ENCODE measurements around the gene SPPL2A.

SPPL2A gene

DNA sequence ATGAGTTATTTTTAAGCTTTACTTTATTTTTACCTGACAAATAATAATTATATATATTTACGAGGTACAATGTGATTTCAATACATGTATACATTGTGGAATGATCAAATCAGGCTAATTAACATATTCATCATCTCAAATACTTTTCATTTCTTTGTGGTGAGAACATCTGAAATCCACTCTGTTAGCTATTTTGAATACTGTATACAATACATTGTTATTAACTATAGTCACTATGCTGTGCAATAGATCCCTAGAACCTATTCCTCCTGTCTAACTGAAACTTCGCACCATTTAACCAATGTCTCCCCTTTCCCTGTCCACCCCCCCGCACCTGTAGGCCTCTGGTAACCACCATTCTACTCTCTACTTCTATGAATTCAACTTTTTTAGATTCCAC lies 7.9 kb upstream of the SPPL2A start (continued):
- no peak for TF ChIP-seq ZNF8 (CRISPR knock-in tag; IDR thresholded peaks at IDR 0.05)
- no peak for TF ChIP-seq ZNF70 (CRISPR knock-in tag; IDR thresholded peaks at IDR 0.05)
- TF ChIP-seq CREB5 (CRISPR knock-in tag; IDR thresholded peaks at IDR 0.05; ENCODE audit: low read depth), result no peak

GRCh38 chr15:50767332-50767861 lies 1.9 kb upstream of the SPPL2A start:
- no peak for TF ChIP-seq ZNF565 (CRISPR knock-in tag; conservative IDR thresholded peaks at IDR 0.05; ENCODE audit: low read depth)
- TF ChIP-seq, protein P1, sequence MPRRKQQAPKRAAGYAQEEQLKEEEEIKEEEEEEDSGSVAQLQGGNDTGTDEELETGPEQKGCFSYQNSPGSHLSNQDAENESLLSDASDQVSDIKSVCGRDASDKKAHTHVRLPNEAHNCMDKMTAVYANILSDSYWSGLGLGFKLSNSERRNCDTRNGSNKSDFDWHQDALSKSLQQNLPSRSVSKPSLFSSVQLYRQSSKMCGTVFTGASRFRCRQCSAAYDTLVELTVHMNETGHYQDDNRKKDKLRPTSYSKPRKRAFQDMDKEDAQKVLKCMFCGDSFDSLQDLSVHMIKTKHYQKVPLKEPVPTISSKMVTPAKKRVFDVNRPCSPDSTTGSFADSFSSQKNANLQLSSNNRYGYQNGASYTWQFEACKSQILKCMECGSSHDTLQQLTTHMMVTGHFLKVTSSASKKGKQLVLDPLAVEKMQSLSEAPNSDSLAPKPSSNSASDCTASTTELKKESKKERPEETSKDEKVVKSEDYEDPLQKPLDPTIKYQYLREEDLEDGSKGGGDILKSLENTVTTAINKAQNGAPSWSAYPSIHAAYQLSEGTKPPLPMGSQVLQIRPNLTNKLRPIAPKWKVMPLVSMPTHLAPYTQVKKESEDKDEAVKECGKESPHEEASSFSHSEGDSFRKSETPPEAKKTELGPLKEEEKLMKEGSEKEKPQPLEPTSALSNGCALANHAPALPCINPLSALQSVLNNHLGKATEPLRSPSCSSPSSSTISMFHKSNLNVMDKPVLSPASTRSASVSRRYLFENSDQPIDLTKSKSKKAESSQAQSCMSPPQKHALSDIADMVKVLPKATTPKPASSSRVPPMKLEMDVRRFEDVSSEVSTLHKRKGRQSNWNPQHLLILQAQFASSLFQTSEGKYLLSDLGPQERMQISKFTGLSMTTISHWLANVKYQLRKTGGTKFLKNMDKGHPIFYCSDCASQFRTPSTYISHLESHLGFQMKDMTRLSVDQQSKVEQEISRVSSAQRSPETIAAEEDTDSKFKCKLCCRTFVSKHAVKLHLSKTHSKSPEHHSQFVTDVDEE (CRISPR knock-in tag; IDR thresholded peaks at IDR 0.05), result no peak
- TF ChIP-seq OSR1 (CRISPR knock-in tag; IDR thresholded peaks at IDR 0.05), result no peak
- TF ChIP-seq RARB (CRISPR knock-in tag; IDR thresholded peaks at IDR 0.05), result no peak
- TF ChIP-seq, protein P2, sequence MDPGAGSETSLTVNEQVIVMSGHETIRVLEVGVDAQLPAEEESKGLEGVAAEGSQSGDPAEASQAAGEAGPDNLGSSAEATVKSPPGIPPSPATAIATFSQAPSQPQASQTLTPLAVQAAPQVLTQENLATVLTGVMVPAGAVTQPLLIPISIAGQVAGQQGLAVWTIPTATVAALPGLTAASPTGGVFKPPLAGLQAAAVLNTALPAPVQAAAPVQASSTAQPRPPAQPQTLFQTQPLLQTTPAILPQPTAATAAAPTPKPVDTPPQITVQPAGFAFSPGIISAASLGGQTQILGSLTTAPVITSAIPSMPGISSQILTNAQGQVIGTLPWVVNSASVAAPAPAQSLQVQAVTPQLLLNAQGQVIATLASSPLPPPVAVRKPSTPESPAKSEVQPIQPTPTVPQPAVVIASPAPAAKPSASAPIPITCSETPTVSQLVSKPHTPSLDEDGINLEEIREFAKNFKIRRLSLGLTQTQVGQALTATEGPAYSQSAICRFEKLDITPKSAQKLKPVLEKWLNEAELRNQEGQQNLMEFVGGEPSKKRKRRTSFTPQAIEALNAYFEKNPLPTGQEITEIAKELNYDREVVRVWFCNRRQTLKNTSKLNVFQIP (CRISPR knock-in tag; IDR thresholded peaks at IDR 0.05; ENCODE audit: borderline replicate concordance, low read depth), result no peak
- TF ChIP-seq ZFP30 (CRISPR knock-in tag; IDR thresholded peaks at IDR 0.05), result no peak
- TF ChIP-seq ARNTL (CRISPR knock-in tag; IDR thresholded peaks at IDR 0.05; ENCODE audit: borderline replicate concordance, low read depth), result no peak
- TF ChIP-seq BACH2 (CRISPR knock-in tag; IDR thresholded peaks at IDR 0.05; ENCODE audit: borderline replicate concordance), result no peak
- no peak for TF ChIP-seq ESRRG (CRISPR knock-in tag; IDR thresholded peaks at IDR 0.05)
- TF ChIP-seq CREB5 (CRISPR knock-in tag; IDR thresholded peaks at IDR 0.05; ENCODE audit: low read depth), result no peak
- no peak for TF ChIP-seq ZNF8 (CRISPR knock-in tag; IDR thresholded peaks at IDR 0.05)
- no peak for TF ChIP-seq PPARA (CRISPR knock-in tag; IDR thresholded peaks at IDR 0.05; ENCODE audit: borderline replicate concordance)
- TF ChIP-seq ZNF70 (CRISPR knock-in tag; IDR thresholded peaks at IDR 0.05), result no peak
- TF ChIP-seq TOX (CRISPR knock-in tag; IDR thresholded peaks at IDR 0.05; ENCODE audit: borderline replicate concordance), result no peak
- TF ChIP-seq ZC3H10 (CRISPR knock-in tag; IDR thresholded peaks at IDR 0.05), result no peak
- no peak for TF ChIP-seq SNAI2 (CRISPR knock-in tag; IDR thresholded peaks at IDR 0.05)
- TF ChIP-seq PATZ1 (CRISPR knock-in tag; IDR thresholded peaks at IDR 0.05; ENCODE audit: borderline replicate concordance), result no peak
- ATAC-seq, result no peak

- peak; percentile 5; the same call in 2 of the 3 replicates for ATAC-seq
- TF ChIP-seq ZFP3 (CRISPR knock-in tag; IDR thresholded peaks at IDR 0.05), result no peak
- no peak for TF ChIP-seq PATZ1 (CRISPR knock-in tag; IDR thresholded peaks at IDR 0.05; ENCODE audit: borderline replicate concordance)
- TF ChIP-seq ZFP30 (CRISPR knock-in tag; IDR thresholded peaks at IDR 0.05), result no peak
- TF ChIP-seq ZC3H10 (CRISPR knock-in tag; IDR thresholded peaks at IDR 0.05), result no peak
- no peak for TF ChIP-seq CSRNP3 (CRISPR knock-in tag; IDR thresholded peaks at IDR 0.05)
- TF ChIP-seq ZNF565 (CRISPR knock-in tag; conservative IDR thresholded peaks at IDR 0.05; ENCODE audit: low read depth), result no peak
- TF ChIP-seq TOX (CRISPR knock-in tag; IDR thresholded peaks at IDR 0.05; ENCODE audit: borderline replicate concordance), result no peak
- TF ChIP-seq ZNF70 (CRISPR knock-in tag; IDR thresholded peaks at IDR 0.05), result no peak
- no peak for TF ChIP-seq ISL1 (CRISPR knock-in tag; IDR thresholded peaks at IDR 0.05)
- no peak for TF ChIP-seq ZNF8 (CRISPR knock-in tag; IDR thresholded peaks at IDR 0.05)
- TF ChIP-seq TCF4 (CRISPR knock-in tag; IDR thresholded peaks at IDR 0.05; ENCODE audit: borderline replicate concordance), result no peak
- TF ChIP-seq, protein P2 (CRISPR knock-in tag; IDR thresholded peaks at IDR 0.05; ENCODE audit: borderline replicate concordance, low read depth), result no peak
- no peak for TF ChIP-seq BACH2 (CRISPR knock-in tag; IDR thresholded peaks at IDR 0.05; ENCODE audit: borderline replicate concordance)
- TF ChIP-seq PPARA (CRISPR knock-in tag; IDR thresholded peaks at IDR 0.05; ENCODE audit: borderline replicate concordance), result no peak
These were observed 878 bp downstream of the SPPL2A start for GRCh38 chr15:50764461-50765194.

Data from SK-N-SH treated with all-trans-retinoic acid at 6 μM for 48 hours (cell line).